Measurements from ENCODE around the gene DBNDD1. TPM values are rescaled to one million over a fixed set of nuclear protein-coding genes. Genes with fewer than 3 reads are reported as not detected.

Gene DBNDD1
- total RNA-seq, 1 experiment from 2014 or later = 64.6 TPM

GRCh38 chr16:89974870-89975269 lies 44.4 kb downstream of the DBNDD1 start:
- ChIA-PET CTCF (no interaction called here), POLR2A (interaction anchor here (0.8 kb wide), 1 partner anchor 28 kb away, joined by 4 read pairs; no protein-coding TSS in a partner anchor)
- peaks cover 28% of the 10 kb centered on the region for H3K4me1 Mint-ChIP-seq (ENCODE audit: low read depth, unreplicated experiment)
- no peak overlapping the region for H3K27ac Mint-ChIP-seq (ENCODE audit: unreplicated experiment)
- TF ChIP-seq CTCF (IDR thresholded peaks at IDR 0.05; ENCODE audit: insufficient read depth in 1 of 2, low read depth in 1 of 2, low read length in 1 of 2, severe bottlenecking in 1 of 2, unreplicated experiment in 1 of 2) = no peak
- Histone ChIP-seq H3K9me3 (no peaks in the 10 kb centered on the region), H3K27me3 (replicated peaks; ENCODE audit: control insufficient read depth, insufficient read depth, low read length) (no peaks in the 10 kb centered on the region), H3K4me1 (peaks cover 14% of the 10 kb centered on the region), H3K36me3 (ENCODE audit: control insufficient read depth, insufficient read depth, low read length) (peaks cover 5% of the 10 kb centered on the region), H3K4me3 (ENCODE audit: low read depth, low read length) (no peak overlapping the region)
- BruUV-seq (replicated peaks) = TSS peak; percentile 9
- H3K36me3 Mint-ChIP-seq (ENCODE audit: insufficient read depth, unreplicated experiment) = peaks cover 72% of the 10 kb centered on the region
- no peaks in the 10 kb centered on the region for H3K27me3 Mint-ChIP-seq (ENCODE audit: insufficient read depth, unreplicated experiment)
- no peaks in the 10 kb centered on the region for H3K9me3 Mint-ChIP-seq (ENCODE audit: unreplicated experiment)
- intact Hi-C loops (cut with micrococcal nuclease; ENCODE audit: unreplicated experiment) = no loop called here
- no peak for DNase-seq
- no peak overlapping the region for H3K4me3 Mint-ChIP-seq (ENCODE audit: unreplicated experiment)

GRCh38 chr16:89973654-89974335 lies 45.5 kb downstream of the DBNDD1 start:
- POLR2A ChIA-PET = interaction anchor here (0.6 to 1.9 kb wide), 4 partner anchors 35 to 709 kb away, joined by 3 to 13 read pairs (median 4); partner anchors contain the start of genes TCF25 and TUBB3
- Mint-ChIP-seq H3K4me1 (ENCODE audit: low read depth, unreplicated experiment) (peaks cover 28% of the 10 kb centered on the region), H3K27ac (ENCODE audit: unreplicated experiment) (peak overlapping the region; percentile 100), H3K4me3 (ENCODE audit: unreplicated experiment) (peak overlapping the region; percentile 100), H3K36me3 (ENCODE audit: insufficient read depth, unreplicated experiment) (peaks cover 67% of the 10 kb centered on the region), H3K27me3 (ENCODE audit: insufficient read depth, unreplicated experiment) (no peaks in the 10 kb centered on the region), H3K9me3 (ENCODE audit: unreplicated experiment) (no peaks in the 10 kb centered on the region)
- H3K27me3 ChIP-seq (replicated peaks; ENCODE audit: control insufficient read depth, insufficient read depth, low read length) = no peaks in the 10 kb centered on the region
- TSS peak; percentile 54 for BruUV-seq (replicated peaks)
- no peak for TF ChIP-seq CTCF (IDR thresholded peaks at IDR 0.05; ENCODE audit: insufficient read depth in 1 of 2, low read depth in 1 of 2, low read length in 1 of 2, severe bottlenecking in 1 of 2, unreplicated experiment in 1 of 2)
- peaks cover 14% of the 10 kb centered on the region for H3K4me1 ChIP-seq
- H3K4me3 ChIP-seq (ENCODE audit: low read depth, low read length) = peak overlapping the region; percentile 99
- intact Hi-C loops (cut with micrococcal nuclease; ENCODE audit: unreplicated experiment) = loop anchor here (2.0 kb wide), 1 partner anchor 45 kb away; the partner anchor contains the start of gene DBNDD1
- no peaks in the 10 kb centered on the region for H3K9me3 ChIP-seq
- peak; percentile 61 to 77 for DNase-seq
- CTCF ChIA-PET = interaction anchor here (0.6 to 1.4 kb wide), 3 partner anchors 45 to 108 kb away, joined by 3 to 7 read pairs (median 4); partner anchors contain the start of gene MC1R
- H3K36me3 ChIP-seq (ENCODE audit: control insufficient read depth, insufficient read depth, low read length) = peaks cover 7% of the 10 kb centered on the region

- BruUV-seq (replicated peaks) = no TSS peak
- no peak for DNase-seq
- H3K4me1 Mint-ChIP-seq (ENCODE audit: low read depth, unreplicated experiment) = peaks cover 28% of the 10 kb centered on the region
- no peaks in the 10 kb centered on the region for H3K27me3 Mint-ChIP-seq (ENCODE audit: insufficient read depth, unreplicated experiment)
- Histone ChIP-seq H3K36me3 (ENCODE audit: control insufficient read depth, insufficient read depth, low read length) (peaks cover 7% of the 10 kb centered on the region), H3K9me3 (no peaks in the 10 kb centered on the region), H3K27me3 (replicated peaks; ENCODE audit: control insufficient read depth, insufficient read depth, low read length) (no peaks in the 10 kb centered on the region), H3K4me1 (peaks cover 14% of the 10 kb centered on the region), H3K4me3 (ENCODE audit: low read depth, low read length) (peak overlapping the region; percentile 99)
- intact Hi-C loops (cut with micrococcal nuclease; ENCODE audit: unreplicated experiment) = loop anchor here (2.0 kb wide), 1 partner anchor 46 kb away; the partner anchor contains the start of gene DBNDD1
- H3K36me3 Mint-ChIP-seq (ENCODE audit: insufficient read depth, unreplicated experiment) = peaks cover 67% of the 10 kb centered on the region
- CTCF ChIA-PET = interaction anchor here (0.6 to 1.4 kb wide), 3 partner anchors 46 to 109 kb away, joined by 3 to 7 read pairs (median 4); partner anchors contain the start of gene MC1R
- no peak for TF ChIP-seq CTCF (IDR thresholded peaks at IDR 0.05; ENCODE audit: insufficient read depth in 1 of 2, low read depth in 1 of 2, low read length in 1 of 2, severe bottlenecking in 1 of 2, unreplicated experiment in 1 of 2)
- no peaks in the 10 kb centered on the region for H3K9me3 Mint-ChIP-seq (ENCODE audit: unreplicated experiment)
- peak overlapping the region; percentile 100 for H3K4me3 Mint-ChIP-seq (ENCODE audit: unreplicated experiment)
- POLR2A ChIA-PET = interaction anchor here (0.8 to 1.9 kb wide), 3 partner anchors 35 to 100 kb away, joined by 3 to 13 read pairs (median 3); partner anchors contain the start of genes TCF25 and TUBB3
- H3K27ac Mint-ChIP-seq (ENCODE audit: unreplicated experiment) = peak overlapping the region; percentile 100
Measured at GRCh38 chr16:89973235-89973634, 46.0 kb downstream of the DBNDD1 start.
